Ovary (tissue), 9 donors: ENCODE data around the gene DRD4. TPM values are rescaled to one million over a fixed set of nuclear protein-coding genes. Genes with fewer than 3 reads are reported as not detected.

Source experiments
- DNase-seq, 5 donors: peaks; one replicate each; pipeline ENCODE4 v3.0.0-alpha.2; 2019 to 2020
- H3K27ac ChIP-seq, 2 donors: fragments of 200-600 bp; one replicate each; pipeline versions ENCODE4 v1.5.1 to v1.8.0; 2019 to 2022
- H3K27me3 ChIP-seq: fragments of 200-600 bp; one replicate; pipeline ENCODE4 v1.8.0; 2022
- H3K36me3 ChIP-seq: fragments of 200-600 bp; sonication (generic); one replicate; pipeline ENCODE4 v1.5.1; 2019
- H3K4me1 ChIP-seq: one replicate; pipeline ENCODE4 v1.8.1; 2013; ENCODE audit warnings: mild to moderate bottlenecking, moderate library complexity; ENCODE audit not compliant: insufficient read depth
- H3K4me3 ChIP-seq: fragments of 200-600 bp; sonication (generic); one replicate; pipeline ENCODE4 v1.5.1; 2017
- H3K9me3 ChIP-seq, 2 donors: fragments of 200-600 bp in 1 of 2; sonication (generic) in 1 of 2; one replicate each; pipeline versions ENCODE4 v1.5.1 to v1.8.1; 2013 to 2019; ENCODE audit warnings: mild to moderate bottlenecking in 1 of 2, moderate library complexity in 1 of 2
- CTCF ChIP-seq, 3 donors: fragments of 450-650 bp in 2 of 3; fragments of 200-600 bp in 1 of 3; IDR thresholded peaks; one replicate each; pipeline versions ENCODE4 v1.5.1 to v1.8.0; 2016 to 2022; ENCODE audit warnings: antibody characterized with exemption in 3 of 3, mild to moderate bottlenecking in 1 of 3
- EP300 ChIP-seq: sonication (generic); formaldehyde crosslinking; IDR thresholded peaks from one replicate; pipeline ENCODE4 v1.6.1; 2017; ENCODE audit warnings: antibody characterized with exemption
- POLR2A ChIP-seq: fragments of 450-650 bp; IDR thresholded peaks from one replicate; pipeline ENCODE4 v1.6.1; 2017; ENCODE audit warnings: antibody characterized with exemption, mild to moderate bottlenecking, moderate library complexity
- WGBS, 3 donors: extraction: QIAGEN DNeasy Blood & Tissue Kit in 1 of 3; methylation state at CpG; one replicate each; pipeline versions ENCODE4 v1.1.5 to v1.1.7; 2013 to 2017; 5-methylcytosine and 5-hydroxymethylcytosine counted together
- intact Hi-C, 4 donors: fragments of 100-400 bp; cut with DNase I; formaldehyde crosslinking; loops; one replicate each; pipeline versions ENCODE4 v1.11.0 to v1.15.1; 2022 to 2023
- polyA plus RNA-seq, 2 donors: library from polyadenylated mRNA; stranded (reverse); fragments of 200-250 nt in 1 of 2; fragments of 350-450 nt in 1 of 2; fragmentation: Illumina TruSeq in 1 of 2; extraction: RNeasy Lipid Tissue Mini Kit (QIAGEN cat#74804) in 1 of 2; gene quantifications; one replicate each; pipeline ENCODE4 v1.2.3, GENCODE V29; 2013 to 2014
- total RNA-seq, 7 donors: library from RNA; depleted of rRNA in 2 of 7; stranded (reverse); fragments of >200 nt in 2 of 7; fragmentation: NEBNext Ultra II Directional in 3 of 7; extraction: Animal tissue kit (Norgen Biotek cat#: 25700) in 3 of 7; gene quantifications; one replicate each; pipeline versions ENCODE4 v1.1.0 to v1.2.4, GENCODE V29; 2016 to 2023
- donor health status: DM: no; HTN: no; CAD: no; lungs with moderate emphysema.
- donor health status: DM: no; HTN: no; CAD: no.
- donor health status: Bipolar disorder and iron deficiency.
- donor health status: DM: yes; HTN: yes; CAD: no.
- donor health status: DM: no; HTN: no; CAD: no.
- donor health status: DM: yes; HTN: yes; CAD: no.

DRD4 gene
- total and polyA plus RNA-seq, 9 donors, result 0.57 to 3.3 (median 1.6) TPM; not detected in 1

GRCh38 chr11:657691-658126 lies 20.6 kb downstream of the DRD4 start:
- Histone ChIP-seq H3K4me1 (no peaks in the 10 kb centered on the region), H3K27me3 (no peaks in the 10 kb centered on the region), H3K27ac (no peak overlapping the region), H3K9me3 (no peaks in the 10 kb centered on the region), H3K36me3 (no peaks in the 10 kb centered on the region), H3K4me3 (no peak overlapping the region)
- intact Hi-C loops, result no loop called here
- TF ChIP-seq EP300 (no peak), POLR2A (no peak), CTCF (IDR thresholded peaks at IDR 0.05) (no peak)
- no peak for DNase-seq
- 85 to 94% (median 89%) methylated on average over 14 of the region's 14 CpGs for WGBS, 3 donors

DNA sequence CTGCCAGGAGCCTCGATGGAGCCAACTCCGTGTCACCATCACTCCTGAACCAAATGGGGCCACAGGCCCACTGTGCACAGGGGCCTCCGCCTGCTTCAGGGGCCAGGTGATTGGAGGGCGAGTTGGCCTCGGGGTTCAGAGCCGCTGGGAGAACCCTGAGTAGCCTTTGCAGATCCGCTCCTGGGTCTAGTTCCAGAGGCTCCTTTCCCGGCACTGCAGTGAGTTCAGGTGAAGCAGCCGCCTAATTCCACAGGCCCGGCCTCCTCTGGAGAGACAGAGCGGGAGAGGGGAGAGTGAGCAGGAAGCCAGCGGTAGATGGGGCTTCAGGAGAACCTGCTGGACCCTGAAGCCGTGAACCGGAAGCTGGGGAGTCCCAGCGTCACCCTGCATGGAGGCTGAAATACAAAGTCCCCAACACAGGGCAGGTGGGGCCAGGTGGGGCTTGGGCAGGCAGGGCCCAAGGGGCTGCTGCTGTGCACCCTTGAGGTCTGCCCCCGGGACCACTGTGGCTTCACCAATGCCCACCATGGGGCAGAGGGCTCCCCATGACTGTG lies 22.5 kb downstream of the DRD4 start:
- H3K36me3 ChIP-seq, result no peaks in the 10 kb centered on the region
- no peak for TF ChIP-seq POLR2A
- TF ChIP-seq CTCF (IDR thresholded peaks at IDR 0.05), result no peak
- no peak for TF ChIP-seq EP300
- intact Hi-C loops, result loop anchor here in 3 of 4 donors (2.0 to 5.0 kb wide), 2 partner anchors 68 to 69 kb away; no protein-coding TSS in a partner anchor
- no peak overlapping the region for H3K4me3 ChIP-seq
- H3K9me3 ChIP-seq, result no peaks in the 10 kb centered on the region
- no peaks in the 10 kb centered on the region for H3K27me3 ChIP-seq
- DNase-seq, result no peak
- H3K27ac ChIP-seq, result no peak overlapping the region
- whole genome bisulfite sequencing, 3 donors, result 84 to 90% (median 90%) methylated on average over 16 of the region's 16 CpGs
- H3K4me1 ChIP-seq, result no peaks in the 10 kb centered on the region

GRCh38 chr11:660281-660680 lies 23.2 kb downstream of the DRD4 start:
- no peaks in the 10 kb centered on the region for H3K36me3 ChIP-seq

GRCh38 chr11:660681-661444 lies 23.8 kb downstream of the DRD4 start:
- Histone ChIP-seq H3K27ac (no peak overlapping the region), H3K4me3 (no peak overlapping the region), H3K9me3 (no peaks in the 10 kb centered on the region), H3K4me1 (peaks cover 4% of the 10 kb centered on the region), H3K36me3 (no peaks in the 10 kb centered on the region), H3K27me3 (no peaks in the 10 kb centered on the region)
- no peak for TF ChIP-seq EP300
- TF ChIP-seq CTCF (IDR thresholded peaks at IDR 0.05), result no peak
- TF ChIP-seq POLR2A, result no peak
- intact Hi-C loops, result loop anchor here in 3 of 4 donors (2.0 to 5.0 kb wide), 2 partner anchors 66 to 68 kb away; no protein-coding TSS in a partner anchor
- no peak for DNase-seq
- WGBS, 3 donors, result 78 to 83% (median 80%) methylated on average over 19 of the region's 19 CpGs

More at GRCh38 chr11:660281-660680, 23.2 kb downstream of the DRD4 start:
- DNase-seq, result no peak
- Histone ChIP-seq H3K27me3 (no peaks in the 10 kb centered on the region), H3K4me3 (no peak overlapping the region), H3K27ac (no peak overlapping the region), H3K4me1 (no peaks in the 10 kb centered on the region), H3K9me3 (no peaks in the 10 kb centered on the region)
- 79 to 88% (median 86%) methylated on average over 18 to 19 of the region's 19 CpGs for WGBS, 3 donors
- intact Hi-C loops, result loop anchor here in 3 of 4 donors (2.0 to 5.0 kb wide), 2 partner anchors 67 to 69 kb away; no protein-coding TSS in a partner anchor
- no peak for TF ChIP-seq CTCF (IDR thresholded peaks at IDR 0.05)
- TF ChIP-seq EP300, result no peak
- TF ChIP-seq POLR2A, result no peak
